ENCODE results near the gene UST. TPM values are rescaled to one million over a fixed set of nuclear protein-coding genes. Genes with fewer than 3 reads are reported as not detected.

UST gene, protein sequence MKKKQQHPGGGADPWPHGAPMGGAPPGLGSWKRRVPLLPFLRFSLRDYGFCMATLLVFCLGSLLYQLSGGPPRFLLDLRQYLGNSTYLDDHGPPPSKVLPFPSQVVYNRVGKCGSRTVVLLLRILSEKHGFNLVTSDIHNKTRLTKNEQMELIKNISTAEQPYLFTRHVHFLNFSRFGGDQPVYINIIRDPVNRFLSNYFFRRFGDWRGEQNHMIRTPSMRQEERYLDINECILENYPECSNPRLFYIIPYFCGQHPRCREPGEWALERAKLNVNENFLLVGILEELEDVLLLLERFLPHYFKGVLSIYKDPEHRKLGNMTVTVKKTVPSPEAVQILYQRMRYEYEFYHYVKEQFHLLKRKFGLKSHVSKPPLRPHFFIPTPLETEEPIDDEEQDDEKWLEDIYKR
- total RNA-seq = 17.5 TPM

DNA sequence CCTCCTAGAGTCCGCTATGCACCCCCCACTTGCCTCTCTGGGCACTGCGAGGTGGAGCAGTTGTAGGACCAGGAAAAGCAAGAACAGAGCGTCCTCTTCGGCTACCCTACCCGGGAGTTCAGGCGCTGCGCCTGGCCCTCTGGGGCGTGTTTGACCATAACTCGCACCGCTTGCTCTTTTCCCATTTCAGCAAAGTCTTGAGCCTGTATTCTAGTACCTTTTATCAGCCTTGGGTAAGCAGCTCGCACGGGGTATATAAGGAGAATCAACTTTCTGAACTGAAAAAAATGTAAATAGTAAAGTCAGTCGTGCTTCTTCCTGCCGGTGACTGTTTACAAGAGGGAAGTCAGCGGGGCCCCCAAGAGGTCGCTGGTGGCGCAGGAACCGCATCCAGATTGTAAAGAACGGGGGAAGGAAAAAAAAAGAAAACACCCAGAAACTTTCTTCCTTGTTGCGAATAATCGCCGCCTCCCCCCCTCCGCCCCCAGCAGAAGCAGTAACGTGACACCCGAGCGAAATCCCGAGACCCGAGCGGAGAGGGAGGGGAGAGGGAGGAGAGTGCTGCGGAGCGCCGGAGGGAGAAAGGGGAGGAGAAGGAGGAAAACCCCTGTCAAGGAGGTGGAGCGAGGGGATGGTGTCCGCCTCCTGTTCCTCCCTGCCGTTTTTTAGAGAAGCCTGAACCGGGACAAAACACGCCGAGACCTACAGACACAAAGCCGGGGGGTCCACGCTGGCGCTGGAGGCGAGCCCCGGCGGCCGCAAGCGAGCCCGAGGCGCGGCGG is at the start of gene UST:
Gene UST (plus strand): TSS at position 668 of the 782 bp plus-strand sequence. CDS start 401 bp downstream, outside the sequence.

